SK-N-SH (cell line): ENCODE results near the gene TMEM39B. TPM values are rescaled to one million over a fixed set of nuclear protein-coding genes. Genes with fewer than 3 reads are reported as not detected.

Experiments used
- CTCF ChIA-PET: fragments of 300-600, 350-600 bp; formaldehyde crosslinking; extraction: SDS; loops from one replicate; lab custom pipeline; 2021; lab: Yijun Ruan, JAX
- POLR2A ChIA-PET: fragments of 350-600 bp; sonication (Branson Sonifier 250); formaldehyde crosslinking; extraction: SDS; loops from one replicate; lab custom pipeline; 2020; ENCODE audit warnings: antibody characterized with exemption, inconsistent platforms; lab: Yijun Ruan, JAX
- DNase-seq: peaks from one replicate; pipeline ENCODE4 v3.0.0; 2012
- H2AFZ ChIP-seq: fragments of 200-600 bp; sonication (generic); 2 replicates; pipeline ENCODE4 v1.8.1; 2016; ENCODE audit warnings: antibody characterized with exemption, mild to moderate bottlenecking, low read depth
- H3F3A ChIP-seq: fragments of 200-600 bp; sonication (generic); replicated peaks from 2 replicates; pipeline ENCODE3; 2016; ENCODE audit warnings: antibody characterized with exemption, mild to moderate bottlenecking; ENCODE audit not compliant: insufficient read depth
- H3K27ac ChIP-seq, 2 experiments: fragments of 200-500 bp in 1 of 2; fragments of 200-600 bp in 1 of 2; sonication (Bioruptor generic) in 1 of 2; sonication (generic), shearing (Covaris generic) in 1 of 2; 2 replicates each; pipeline versions ENCODE4 v1.5.1 to v1.6.1; 2014 to 2016; ENCODE audit warnings: low read depth in 2 of 2, inconsistent platforms in 1 of 2, low read length in 1 of 2, mild to moderate bottlenecking in 1 of 2, mixed read lengths in 1 of 2
- H3K27me3 ChIP-seq: fragments of 200-600 bp; sonication (generic), shearing (Covaris generic); 2 replicates; pipeline ENCODE4 v1.6.1; 2016; ENCODE audit warnings: mixed run types; ENCODE audit not compliant: insufficient read depth
- H3K36me3 ChIP-seq, 2 experiments: fragments of 200-500 bp in 1 of 2; fragments of 200-600 bp in 1 of 2; sonication (Bioruptor generic) in 1 of 2; sonication (generic) in 1 of 2; replicated peaks in 1 of 2; 2 replicates each; pipeline versions ENCODE3 to v1.5.1; 2014 to 2016; ENCODE audit warnings: low read length in 1 of 2, mild to moderate bottlenecking in 1 of 2; ENCODE audit not compliant: insufficient read depth in 2 of 2, control insufficient read depth in 1 of 2
- H3K4me1 ChIP-seq, 2 experiments: fragments of 200-500 bp in 1 of 2; fragments of 200-600 bp in 1 of 2; sonication (Bioruptor generic) in 1 of 2; sonication (generic), shearing (Covaris generic) in 1 of 2; 2 replicates each; pipeline versions ENCODE4 v1.5.1 to v1.6.1; 2014 to 2016; ENCODE audit warnings: low read depth in 1 of 2, low read length in 1 of 2, mixed run types in 1 of 2; ENCODE audit not compliant: insufficient read depth in 2 of 2, control insufficient read depth in 1 of 2
- H3K4me2 ChIP-seq: fragments of 200-600 bp; sonication (generic), shearing (Covaris generic); 2 replicates; pipeline ENCODE4 v1.6.1; 2017; ENCODE audit warnings: mixed run types
- H3K4me3 ChIP-seq, 2 experiments: fragments of 200-500 bp in 1 of 2; fragments of 200-600 bp in 1 of 2; sonication (Bioruptor generic) in 1 of 2; sonication (generic), shearing (Covaris generic) in 1 of 2; 2 replicates each; pipeline versions ENCODE4 v1.5.1 to v1.8.1; 2014 to 2016; ENCODE audit warnings: low read depth in 2 of 2, inconsistent platforms in 1 of 2, low read length in 1 of 2, mild to moderate bottlenecking in 1 of 2, mixed read lengths in 1 of 2, moderate library complexity in 1 of 2
- H3K79me2 ChIP-seq: fragments of 200-600 bp; sonication (generic); 2 replicates; pipeline ENCODE4 v1.8.1; 2017; ENCODE audit warnings: mild to moderate bottlenecking; ENCODE audit not compliant: insufficient read depth
- H3K9ac ChIP-seq: fragments of 200-600 bp; sonication (generic); 2 replicates; pipeline ENCODE4 v1.6.1; 2017; ENCODE audit warnings: mixed run types
- H3K9me2 ChIP-seq: fragments of 200-600 bp; sonication (generic); 2 replicates; pipeline ENCODE4 v1.6.1; 2017; ENCODE audit warnings: mixed run types
- H3K9me3 ChIP-seq: fragments of 200-600 bp; sonication (generic); 2 replicates; pipeline ENCODE4 v1.6.1; 2017; ENCODE audit warnings: mixed run types, mild to moderate bottlenecking, moderate library complexity
- H4K20me1 ChIP-seq: fragments of 200-600 bp; sonication (generic); 2 replicates; pipeline ENCODE4 v1.6.1; 2017; ENCODE audit warnings: mild to moderate bottlenecking, mixed run types; ENCODE audit not compliant: insufficient read depth
- CHD2 ChIP-seq: fragments of 150-350 bp; IDR thresholded peaks from 2 replicates; pipeline ENCODE4 v1.6.1; 2018; ENCODE audit warnings: low read length; ENCODE audit not compliant: partially characterized antibody
- ELF1 ChIP-seq: IDR thresholded peaks from 2 replicates; pipeline ENCODE4 v1.4.0; 2012
- EP300 ChIP-seq, 2 experiments: IDR thresholded peaks; 2 replicates each; pipeline versions ENCODE4 v1.4.0 to v1.6.1; 2012; ENCODE audit warnings: borderline replicate concordance in 1 of 2, low read depth in 1 of 2, low read length in 1 of 2
- FOSL2 ChIP-seq: IDR thresholded peaks from 2 replicates; pipeline ENCODE4 v1.4.0; 2012; ENCODE audit warnings: low read depth, mild to moderate bottlenecking, moderate library complexity, borderline replicate concordance
- FOXJ3 ChIP-seq: sonication (generic); formaldehyde crosslinking; IDR thresholded peaks from 2 replicates; pipeline ENCODE4 v1.5.1; 2020; ENCODE audit warnings: mild to moderate bottlenecking, missing genetic modification reagents
- FOXM1 ChIP-seq: IDR thresholded peaks from 2 replicates; pipeline ENCODE4 v1.4.0; 2012; ENCODE audit warnings: low read depth, mild to moderate bottlenecking
- JUND ChIP-seq: IDR thresholded peaks from 2 replicates; pipeline ENCODE4 v1.4.0; 2012
- MEF2A ChIP-seq: IDR thresholded peaks from 2 replicates; pipeline ENCODE4 v1.4.0; 2012; ENCODE audit warnings: low read depth, borderline replicate concordance
- MXI1 ChIP-seq: IDR thresholded peaks from 2 replicates; pipeline ENCODE4 v1.6.1; 2012; ENCODE audit warnings: mild to moderate bottlenecking, low read depth, low read length, improper control_type of control experiment
- NFIC ChIP-seq: IDR thresholded peaks from 2 replicates; pipeline ENCODE4 v1.4.0; 2012; ENCODE audit warnings: borderline replicate concordance
- NRF1 ChIP-seq: IDR thresholded peaks from 2 replicates; pipeline ENCODE4 v1.6.1; 2012; ENCODE audit warnings: low read depth, mild to moderate bottlenecking, low read length
- POLR2AphosphoS5 ChIP-seq: IDR thresholded peaks from 2 replicates; pipeline ENCODE4 v1.6.1; 2012; ENCODE audit warnings: low read depth, low read length
- RAD21 ChIP-seq: IDR thresholded peaks from 2 replicates; pipeline ENCODE4 v1.6.1; 2012; ENCODE audit warnings: mild to moderate bottlenecking, low read length
- RCOR1 ChIP-seq: fragments of 150-350 bp; IDR thresholded peaks from 2 replicates; pipeline ENCODE4 v1.6.1; 2017; ENCODE audit warnings: antibody characterized with exemption, low read length
- WGBS: methylation state at CpG from one replicate; pipeline ENCODE4 v1.1.6; 2017; ENCODE audit warnings: low lambda C conversion rate; 5-methylcytosine and 5-hydroxymethylcytosine counted together
- polyA plus RNA-seq, 3 experiments: library from polyadenylated mRNA; depleted of rRNA; stranded (reverse); fragments of >200 nt; gene quantifications; 2 replicates each; pipeline ENCODE4 v1.2.3, GENCODE V29; 2012
- TF ChIP-seq, protein P1 (sequence below): fragments of 150-350 bp; IDR thresholded peaks from 2 replicates; pipeline ENCODE4 v1.6.1; 2016; ENCODE audit warnings: mild to moderate bottlenecking, low read depth, low read length
- TF ChIP-seq, protein P2 (sequence below): IDR thresholded peaks from 2 replicates; pipeline ENCODE4 v1.4.0; 2012; ENCODE audit warnings: low read depth, borderline replicate concordance
- TF ChIP-seq, protein P3 (sequence below): IDR thresholded peaks from 2 replicates; pipeline ENCODE4 v1.4.0; 2012; ENCODE audit warnings: low read depth, borderline replicate concordance
- TF ChIP-seq, protein P4 (sequence below): fragments of 200-600 bp; sonication (generic); IDR thresholded peaks from 2 replicates; pipeline ENCODE4 v1.6.1; 2017; ENCODE audit warnings: antibody characterized with exemption, mild to moderate bottlenecking, moderate library complexity
- TF ChIP-seq, protein P5 (sequence below): IDR thresholded peaks from 2 replicates; pipeline ENCODE4 v1.4.0; 2012; ENCODE audit warnings: low read depth

The TMEM39B gene
- polyA plus RNA-seq, 1 of the 3 experiments (the other 2 are of a cell fraction), result 25.1 TPM

DNA sequence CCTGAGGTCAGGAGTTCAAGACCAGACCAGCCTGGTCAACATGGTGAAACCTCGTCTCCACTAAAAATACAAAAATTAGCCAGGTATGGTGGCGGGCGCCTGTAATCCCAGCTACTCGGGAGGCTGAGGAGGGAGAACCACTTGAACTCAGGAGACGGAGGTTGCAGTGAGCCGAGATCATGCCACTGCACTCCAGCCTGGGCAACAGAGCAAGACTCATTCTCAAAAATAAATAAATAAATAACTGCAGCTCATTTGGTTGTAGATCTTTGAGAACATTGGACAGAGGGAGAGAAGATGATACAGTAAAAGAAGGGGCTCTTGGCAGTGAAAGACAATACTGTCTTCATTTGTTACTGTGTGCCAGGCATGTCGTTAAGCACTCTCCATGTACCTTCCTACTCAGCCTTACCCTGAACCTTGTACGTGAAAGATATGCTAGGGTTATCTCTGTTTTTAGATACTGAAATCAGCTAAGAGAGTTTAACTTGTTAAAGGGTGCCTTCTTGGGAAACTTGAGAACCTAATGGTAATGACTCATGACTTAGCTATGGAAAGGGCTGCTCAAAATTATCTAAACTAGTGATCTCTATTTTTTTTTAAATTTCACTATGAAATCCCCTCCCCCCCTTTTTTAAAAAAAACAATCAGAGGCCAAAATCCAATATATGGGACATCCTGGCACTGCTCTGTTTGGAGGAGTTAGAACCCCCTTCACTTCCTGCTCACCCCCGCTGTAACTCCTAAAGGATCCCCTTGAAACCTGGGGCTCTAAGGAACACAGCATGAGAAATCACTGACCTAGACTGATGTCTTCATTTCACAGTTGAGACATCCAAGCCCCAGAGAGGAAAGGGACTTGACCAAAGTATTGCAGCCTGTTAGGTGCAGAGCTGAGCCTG lies 28.3 kb downstream of the TMEM39B start:
- Histone ChIP-seq H3K4me2 (peak overlapping the region; percentile 60; the same call in 1 of the 2 replicates), H3K9me2 (no peaks in the 10 kb centered on the region), H2AFZ (no peak overlapping the region), H3K9ac (no peak overlapping the region), H3K4me1 (peaks cover 0 to 15% of the 10 kb centered on the region in 2 experiments; a peak in 2 of 4 replicates), H3K36me3 (peaks cover 6 to 22% of the 10 kb centered on the region in 2 experiments), H3K4me3 (no peak overlapping the region; a peak in 1 of 4 replicates), H3K79me2 (no peaks in the 10 kb centered on the region; the same call in 1 of the 2 replicates), H4K20me1 (no peaks in the 10 kb centered on the region), H3K9me3 (no peaks in the 10 kb centered on the region), H3K27me3 (no peaks in the 10 kb centered on the region), H3F3A (peaks cover 22% of the 10 kb centered on the region), H3K27ac (peak overlapping the region; percentile 50 to 73; a peak in 3 of 4 replicates)
- CTCF ChIA-PET, result interaction anchor here (1.8 to 2.3 kb wide), 2 partner anchors 8 to 10 kb away, joined by 6 to 7 read pairs; no protein-coding TSS in a partner anchor
- TF ChIP-seq FOSL2 (peak; percentile 66), FOXJ3 (no peak), EP300 (IDR thresholded peaks at IDR 0.05; ENCODE audit: borderline replicate concordance in 1 of 2, low read depth in 1 of 2, low read length in 1 of 2) (peak in 1 of 2 experiments; percentile 22; a peak in 1 of 4 replicates), FOXM1 (peak; percentile 76; the same call in 1 of the 2 replicates), JUND (peak; percentile 85)
- 77% methylated on average over 9 of the region's 9 CpGs for WGBS
- POLR2A ChIA-PET, result no interaction called here
- no peak for DNase-seq

DNA sequence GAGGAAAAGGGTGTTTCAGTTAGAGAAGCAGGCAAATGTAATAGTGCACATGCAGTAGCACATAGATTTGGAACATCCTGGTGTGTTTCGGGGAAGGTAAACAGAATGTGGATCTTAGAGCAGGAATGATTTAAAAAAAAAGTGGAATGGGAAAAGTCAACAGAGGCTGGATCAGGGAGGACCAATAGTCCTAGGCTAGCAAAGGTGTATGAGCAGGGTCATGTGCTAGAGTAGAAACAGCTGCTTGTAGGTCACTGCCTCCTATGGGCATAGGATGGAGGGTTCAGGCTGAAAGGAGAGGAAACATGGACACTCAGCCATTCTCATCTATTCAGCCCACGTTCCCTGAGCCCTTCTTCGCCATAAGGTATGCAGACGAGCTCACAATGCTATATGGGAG lies 31.4 kb downstream of the TMEM39B start:
- no peaks in the 10 kb centered on the region for H3K9me2 ChIP-seq
- peaks cover 3 to 9% of the 10 kb centered on the region in 2 experiments for H3K36me3 ChIP-seq
- CTCF ChIA-PET, result no interaction called here
- H3K9me3 ChIP-seq, result no peaks in the 10 kb centered on the region
- H4K20me1 ChIP-seq, result peaks cover 5% of the 10 kb centered on the region; the same call in 1 of the 2 replicates
- no peaks in the 10 kb centered on the region for H3K27me3 ChIP-seq
- H3K27ac ChIP-seq, result no peak overlapping the region
- peaks cover 13% of the 10 kb centered on the region for H3K79me2 ChIP-seq
- peaks cover 0 to 15% of the 10 kb centered on the region in 2 experiments; a peak in 3 of 4 replicates for H3K4me1 ChIP-seq
- DNase-seq, result no peak
- 93% methylated on average over 4 of the region's 4 CpGs for WGBS
- H3F3A ChIP-seq, result peaks cover 33% of the 10 kb centered on the region
- no peak overlapping the region for H3K9ac ChIP-seq
- TF ChIP-seq POLR2AphosphoS5 (no peak), FOXM1 (no peak), RCOR1 (no peak), NRF1 (no peak), ELF1 (no peak), CHD2 (no peak), MXI1 (no peak), JUND (no peak), RAD21 (no peak), NFIC (no peak), FOSL2 (no peak), MEF2A (no peak)
- TF ChIP-seq, protein P1, sequence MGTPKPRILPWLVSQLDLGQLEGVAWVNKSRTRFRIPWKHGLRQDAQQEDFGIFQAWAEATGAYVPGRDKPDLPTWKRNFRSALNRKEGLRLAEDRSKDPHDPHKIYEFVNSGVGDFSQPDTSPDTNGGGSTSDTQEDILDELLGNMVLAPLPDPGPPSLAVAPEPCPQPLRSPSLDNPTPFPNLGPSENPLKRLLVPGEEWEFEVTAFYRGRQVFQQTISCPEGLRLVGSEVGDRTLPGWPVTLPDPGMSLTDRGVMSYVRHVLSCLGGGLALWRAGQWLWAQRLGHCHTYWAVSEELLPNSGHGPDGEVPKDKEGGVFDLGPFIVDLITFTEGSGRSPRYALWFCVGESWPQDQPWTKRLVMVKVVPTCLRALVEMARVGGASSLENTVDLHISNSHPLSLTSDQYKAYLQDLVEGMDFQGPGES, result no peak
- TF ChIP-seq, protein P2, sequence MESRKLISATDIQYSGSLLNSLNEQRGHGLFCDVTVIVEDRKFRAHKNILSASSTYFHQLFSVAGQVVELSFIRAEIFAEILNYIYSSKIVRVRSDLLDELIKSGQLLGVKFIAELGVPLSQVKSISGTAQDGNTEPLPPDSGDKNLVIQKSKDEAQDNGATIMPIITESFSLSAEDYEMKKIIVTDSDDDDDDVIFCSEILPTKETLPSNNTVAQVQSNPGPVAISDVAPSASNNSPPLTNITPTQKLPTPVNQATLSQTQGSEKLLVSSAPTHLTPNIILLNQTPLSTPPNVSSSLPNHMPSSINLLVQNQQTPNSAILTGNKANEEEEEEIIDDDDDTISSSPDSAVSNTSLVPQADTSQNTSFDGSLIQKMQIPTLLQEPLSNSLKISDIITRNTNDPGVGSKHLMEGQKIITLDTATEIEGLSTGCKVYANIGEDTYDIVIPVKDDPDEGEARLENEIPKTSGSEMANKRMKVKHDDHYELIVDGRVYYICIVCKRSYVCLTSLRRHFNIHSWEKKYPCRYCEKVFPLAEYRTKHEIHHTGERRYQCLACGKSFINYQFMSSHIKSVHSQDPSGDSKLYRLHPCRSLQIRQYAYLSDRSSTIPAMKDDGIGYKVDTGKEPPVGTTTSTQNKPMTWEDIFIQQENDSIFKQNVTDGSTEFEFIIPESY, result no peak
- TF ChIP-seq, protein P3, sequence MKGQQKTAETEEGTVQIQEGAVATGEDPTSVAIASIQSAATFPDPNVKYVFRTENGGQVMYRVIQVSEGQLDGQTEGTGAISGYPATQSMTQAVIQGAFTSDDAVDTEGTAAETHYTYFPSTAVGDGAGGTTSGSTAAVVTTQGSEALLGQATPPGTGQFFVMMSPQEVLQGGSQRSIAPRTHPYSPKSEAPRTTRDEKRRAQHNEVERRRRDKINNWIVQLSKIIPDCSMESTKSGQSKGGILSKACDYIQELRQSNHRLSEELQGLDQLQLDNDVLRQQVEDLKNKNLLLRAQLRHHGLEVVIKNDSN, result no peak
- TF ChIP-seq, protein P4, sequence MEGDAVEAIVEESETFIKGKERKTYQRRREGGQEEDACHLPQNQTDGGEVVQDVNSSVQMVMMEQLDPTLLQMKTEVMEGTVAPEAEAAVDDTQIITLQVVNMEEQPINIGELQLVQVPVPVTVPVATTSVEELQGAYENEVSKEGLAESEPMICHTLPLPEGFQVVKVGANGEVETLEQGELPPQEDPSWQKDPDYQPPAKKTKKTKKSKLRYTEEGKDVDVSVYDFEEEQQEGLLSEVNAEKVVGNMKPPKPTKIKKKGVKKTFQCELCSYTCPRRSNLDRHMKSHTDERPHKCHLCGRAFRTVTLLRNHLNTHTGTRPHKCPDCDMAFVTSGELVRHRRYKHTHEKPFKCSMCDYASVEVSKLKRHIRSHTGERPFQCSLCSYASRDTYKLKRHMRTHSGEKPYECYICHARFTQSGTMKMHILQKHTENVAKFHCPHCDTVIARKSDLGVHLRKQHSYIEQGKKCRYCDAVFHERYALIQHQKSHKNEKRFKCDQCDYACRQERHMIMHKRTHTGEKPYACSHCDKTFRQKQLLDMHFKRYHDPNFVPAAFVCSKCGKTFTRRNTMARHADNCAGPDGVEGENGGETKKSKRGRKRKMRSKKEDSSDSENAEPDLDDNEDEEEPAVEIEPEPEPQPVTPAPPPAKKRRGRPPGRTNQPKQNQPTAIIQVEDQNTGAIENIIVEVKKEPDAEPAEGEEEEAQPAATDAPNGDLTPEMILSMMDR, result no peak
- TF ChIP-seq, protein P5, sequence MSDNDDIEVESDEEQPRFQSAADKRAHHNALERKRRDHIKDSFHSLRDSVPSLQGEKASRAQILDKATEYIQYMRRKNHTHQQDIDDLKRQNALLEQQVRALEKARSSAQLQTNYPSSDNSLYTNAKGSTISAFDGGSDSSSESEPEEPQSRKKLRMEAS, result no peak
- no peak overlapping the region for H3K4me2 ChIP-seq
- no peak overlapping the region for H3K4me3 ChIP-seq
- POLR2A ChIA-PET, result no interaction called here
- no peak overlapping the region for H2AFZ ChIP-seq
